ENCODE results near the gene HAUS5. TPM values are rescaled to one million over a fixed set of nuclear protein-coding genes. Genes with fewer than 3 reads are reported as not detected.

The HAUS5 gene
- total RNA-seq, 1 experiment from 2014 or later = 31.7 TPM

DNA sequence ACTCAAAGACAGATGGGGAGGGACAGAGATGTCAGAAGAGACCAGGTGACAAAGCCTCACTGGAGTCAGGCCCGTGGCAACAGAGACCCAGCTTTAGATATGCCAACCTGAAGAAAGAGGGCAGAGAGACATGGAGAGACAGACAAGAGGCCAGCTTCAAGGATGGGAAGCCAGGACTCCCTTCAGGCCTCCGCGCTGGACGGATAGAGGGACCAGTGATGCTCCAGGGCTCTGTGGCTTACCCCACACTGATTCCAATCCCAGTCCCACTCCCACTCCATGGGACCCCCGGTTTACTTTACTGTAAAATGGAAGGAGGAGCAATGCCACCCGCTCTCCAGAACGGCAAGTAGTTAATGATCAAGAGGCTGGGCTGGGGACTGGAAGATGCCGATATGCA is 27.3 kb downstream of the HAUS5 start:
- Histone ChIP-seq H3K36me3 (ENCODE audit: control insufficient read depth in 1 of 2, insufficient read depth in 2 of 2, low read length in 2 of 2) (peaks cover 9 to 13% of the 10 kb centered on the region in 2 experiments; a peak in 2 of 4 replicates), H3K9me3 (ENCODE audit: control insufficient read depth in 1 of 2, insufficient read depth in 1 of 2, low read depth in 1 of 2, low read length in 2 of 2) (no peaks in the 10 kb centered on the region), H3K27ac (ENCODE audit: low read depth, low read length) (no peak overlapping the region), H3K4me1 (ENCODE audit: control insufficient read depth in 1 of 2, insufficient read depth in 2 of 2, low read length in 2 of 2) (peaks cover 3 to 29% of the 10 kb centered on the region in 2 experiments; a peak in 2 of 4 replicates), H3K9me2 (ENCODE audit: insufficient read depth) (no peaks in the 10 kb centered on the region), H4K20me1 (ENCODE audit: insufficient read depth) (no peaks in the 10 kb centered on the region), H3K79me2 (ENCODE audit: insufficient read depth, low read length) (no peaks in the 10 kb centered on the region), H3K27me3 (ENCODE audit: insufficient read depth, low read length) (no peaks in the 10 kb centered on the region), H3K4me3 (replicated peaks in 1 of 2; ENCODE audit: low read depth in 1 of 2, low read length in 2 of 2) (no peak overlapping the region), H3K4me2 (ENCODE audit: low read length) (no peak overlapping the region), H3K9ac (ENCODE audit: low read length) (no peak overlapping the region), H2AFZ (ENCODE audit: low read depth, low read length, poor library complexity, severe bottlenecking) (no peak overlapping the region)
- ChIA-PET CTCF (no interaction called here), RAD21 (ENCODE audit: low non-redundant PET in 1 of 2, low total read pairs in 2 of 2, uncharacterized antibody in 2 of 2, unreplicated experiment in 2 of 2) (no interaction called here), POLR2A (interaction anchor here (0.6 kb wide), 1 partner anchor 265 kb away, joined by 5 read pairs; no protein-coding TSS in a partner anchor)
- DNase-seq (ENCODE audit: low read depth, low spot score) (no peak), ATAC-seq (no peak)
- intact Hi-C loops (cut with micrococcal nuclease) = no loop called here
- TF ChIP-seq ELF1 (IDR thresholded peaks at IDR 0.05; ENCODE audit: borderline replicate concordance, low read depth) (no peak), CBX3 (IDR thresholded peaks at IDR 0.05; ENCODE audit: low read depth) (no peak), CEBPB (IDR thresholded peaks at IDR 0.05; ENCODE audit: low read depth) (no peak), TCF7L2 (IDR thresholded peaks at IDR 0.05; ENCODE audit: borderline replicate concordance, extremely low read depth, insufficient read depth, insufficient read length) (no peak), FOSL1 (IDR thresholded peaks at IDR 0.05; ENCODE audit: low read depth) (no peak), ZFX (IDR thresholded peaks at IDR 0.05) (no peak), POLR2A (IDR thresholded peaks at IDR 0.05; ENCODE audit: borderline replicate concordance, extremely low read depth, insufficient read depth, insufficient read length) (no peak)
- TF ChIP-seq, protein P1, sequence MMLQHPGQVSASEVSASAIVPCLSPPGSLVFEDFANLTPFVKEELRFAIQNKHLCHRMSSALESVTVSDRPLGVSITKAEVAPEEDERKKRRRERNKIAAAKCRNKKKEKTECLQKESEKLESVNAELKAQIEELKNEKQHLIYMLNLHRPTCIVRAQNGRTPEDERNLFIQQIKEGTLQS (IDR thresholded peaks at IDR 0.05) = no peak
- TF ChIP-seq, protein P2, sequence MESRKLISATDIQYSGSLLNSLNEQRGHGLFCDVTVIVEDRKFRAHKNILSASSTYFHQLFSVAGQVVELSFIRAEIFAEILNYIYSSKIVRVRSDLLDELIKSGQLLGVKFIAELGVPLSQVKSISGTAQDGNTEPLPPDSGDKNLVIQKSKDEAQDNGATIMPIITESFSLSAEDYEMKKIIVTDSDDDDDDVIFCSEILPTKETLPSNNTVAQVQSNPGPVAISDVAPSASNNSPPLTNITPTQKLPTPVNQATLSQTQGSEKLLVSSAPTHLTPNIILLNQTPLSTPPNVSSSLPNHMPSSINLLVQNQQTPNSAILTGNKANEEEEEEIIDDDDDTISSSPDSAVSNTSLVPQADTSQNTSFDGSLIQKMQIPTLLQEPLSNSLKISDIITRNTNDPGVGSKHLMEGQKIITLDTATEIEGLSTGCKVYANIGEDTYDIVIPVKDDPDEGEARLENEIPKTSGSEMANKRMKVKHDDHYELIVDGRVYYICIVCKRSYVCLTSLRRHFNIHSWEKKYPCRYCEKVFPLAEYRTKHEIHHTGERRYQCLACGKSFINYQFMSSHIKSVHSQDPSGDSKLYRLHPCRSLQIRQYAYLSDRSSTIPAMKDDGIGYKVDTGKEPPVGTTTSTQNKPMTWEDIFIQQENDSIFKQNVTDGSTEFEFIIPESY (IDR thresholded peaks at IDR 0.05; ENCODE audit: extremely low read depth, insufficient replicate concordance, low read length) = no peak
- TF ChIP-seq, protein P3, sequence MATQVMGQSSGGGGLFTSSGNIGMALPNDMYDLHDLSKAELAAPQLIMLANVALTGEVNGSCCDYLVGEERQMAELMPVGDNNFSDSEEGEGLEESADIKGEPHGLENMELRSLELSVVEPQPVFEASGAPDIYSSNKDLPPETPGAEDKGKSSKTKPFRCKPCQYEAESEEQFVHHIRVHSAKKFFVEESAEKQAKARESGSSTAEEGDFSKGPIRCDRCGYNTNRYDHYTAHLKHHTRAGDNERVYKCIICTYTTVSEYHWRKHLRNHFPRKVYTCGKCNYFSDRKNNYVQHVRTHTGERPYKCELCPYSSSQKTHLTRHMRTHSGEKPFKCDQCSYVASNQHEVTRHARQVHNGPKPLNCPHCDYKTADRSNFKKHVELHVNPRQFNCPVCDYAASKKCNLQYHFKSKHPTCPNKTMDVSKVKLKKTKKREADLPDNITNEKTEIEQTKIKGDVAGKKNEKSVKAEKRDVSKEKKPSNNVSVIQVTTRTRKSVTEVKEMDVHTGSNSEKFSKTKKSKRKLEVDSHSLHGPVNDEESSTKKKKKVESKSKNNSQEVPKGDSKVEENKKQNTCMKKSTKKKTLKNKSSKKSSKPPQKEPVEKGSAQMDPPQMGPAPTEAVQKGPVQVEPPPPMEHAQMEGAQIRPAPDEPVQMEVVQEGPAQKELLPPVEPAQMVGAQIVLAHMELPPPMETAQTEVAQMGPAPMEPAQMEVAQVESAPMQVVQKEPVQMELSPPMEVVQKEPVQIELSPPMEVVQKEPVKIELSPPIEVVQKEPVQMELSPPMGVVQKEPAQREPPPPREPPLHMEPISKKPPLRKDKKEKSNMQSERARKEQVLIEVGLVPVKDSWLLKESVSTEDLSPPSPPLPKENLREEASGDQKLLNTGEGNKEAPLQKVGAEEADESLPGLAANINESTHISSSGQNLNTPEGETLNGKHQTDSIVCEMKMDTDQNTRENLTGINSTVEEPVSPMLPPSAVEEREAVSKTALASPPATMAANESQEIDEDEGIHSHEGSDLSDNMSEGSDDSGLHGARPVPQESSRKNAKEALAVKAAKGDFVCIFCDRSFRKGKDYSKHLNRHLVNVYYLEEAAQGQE (IDR thresholded peaks at IDR 0.05; ENCODE audit: low read depth) = no peak
- no TSS peak for BruUV-seq (replicated peaks)
